OCI-M2 (cell line): ENCODE data around the gene FAM163B.

ENCODE experiments used
- DNase-seq: peaks from one replicate; lab custom pipeline; 2025; ENCODE audit not compliant: unreplicated experiment; lab: John Stamatoyannopoulos, UW

Gene FAM163B

GRCh38 chr9:133609311-133610098, at the start of gene FAM163B:
Gene FAM163B (minus strand): TSS chr9:133609389. CDS start chr9:133580223, 29,166 bp downstream.
- no peak for DNase-seq

GRCh38 chr9:133657120-133657661, 48.0 kb upstream of the FAM163B start:
- DNase-seq: no peak

DNA sequence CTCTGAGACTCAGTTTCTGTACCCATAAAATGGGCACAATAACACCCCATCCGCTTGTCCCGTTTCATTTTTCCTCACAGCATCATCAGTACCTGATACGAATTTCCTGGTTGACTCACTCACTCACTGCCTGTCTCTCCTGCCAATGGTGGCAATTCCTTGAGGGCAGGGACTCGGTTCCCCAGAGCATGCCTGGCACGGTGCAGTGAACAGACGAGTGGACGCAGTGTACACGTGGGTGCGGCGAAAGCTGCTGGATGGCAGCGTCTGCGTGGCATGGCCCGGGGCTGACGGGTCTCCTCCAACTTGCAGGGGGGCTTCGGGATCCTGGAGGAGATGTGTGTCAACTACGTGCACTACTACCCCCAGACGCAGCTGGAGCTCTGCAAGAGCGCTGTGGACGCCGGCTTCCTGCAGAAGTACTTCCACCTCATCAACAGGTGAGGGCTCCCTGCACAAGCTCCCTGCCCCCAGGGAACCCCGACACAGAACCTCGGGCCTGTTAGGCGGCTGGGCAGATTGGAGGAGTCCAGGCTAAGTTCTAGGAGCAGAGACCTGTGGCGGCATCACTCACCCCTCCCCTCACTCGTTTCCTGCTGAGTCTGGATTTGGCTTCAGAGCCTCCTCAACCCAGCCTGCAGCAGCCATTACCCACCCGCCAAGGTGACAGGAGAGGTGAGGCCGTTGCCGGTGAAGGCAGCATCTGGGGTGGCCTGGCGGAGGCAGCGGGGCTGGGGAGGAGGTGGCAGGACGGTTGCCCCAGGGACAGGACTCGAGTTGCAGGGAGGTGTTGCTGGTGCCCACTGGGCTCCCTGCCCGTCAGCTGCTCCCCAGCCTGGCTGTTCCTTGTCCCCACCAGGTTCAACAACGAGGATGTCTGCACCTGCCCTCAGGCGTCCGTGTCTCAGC, 47.3 kb upstream of the FAM163B start:
- DNase-seq: no peak

- DNase-seq: no peak
Observed at GRCh38 chr9:133655701-133656100, 46.5 kb upstream of the FAM163B start.

DNA sequence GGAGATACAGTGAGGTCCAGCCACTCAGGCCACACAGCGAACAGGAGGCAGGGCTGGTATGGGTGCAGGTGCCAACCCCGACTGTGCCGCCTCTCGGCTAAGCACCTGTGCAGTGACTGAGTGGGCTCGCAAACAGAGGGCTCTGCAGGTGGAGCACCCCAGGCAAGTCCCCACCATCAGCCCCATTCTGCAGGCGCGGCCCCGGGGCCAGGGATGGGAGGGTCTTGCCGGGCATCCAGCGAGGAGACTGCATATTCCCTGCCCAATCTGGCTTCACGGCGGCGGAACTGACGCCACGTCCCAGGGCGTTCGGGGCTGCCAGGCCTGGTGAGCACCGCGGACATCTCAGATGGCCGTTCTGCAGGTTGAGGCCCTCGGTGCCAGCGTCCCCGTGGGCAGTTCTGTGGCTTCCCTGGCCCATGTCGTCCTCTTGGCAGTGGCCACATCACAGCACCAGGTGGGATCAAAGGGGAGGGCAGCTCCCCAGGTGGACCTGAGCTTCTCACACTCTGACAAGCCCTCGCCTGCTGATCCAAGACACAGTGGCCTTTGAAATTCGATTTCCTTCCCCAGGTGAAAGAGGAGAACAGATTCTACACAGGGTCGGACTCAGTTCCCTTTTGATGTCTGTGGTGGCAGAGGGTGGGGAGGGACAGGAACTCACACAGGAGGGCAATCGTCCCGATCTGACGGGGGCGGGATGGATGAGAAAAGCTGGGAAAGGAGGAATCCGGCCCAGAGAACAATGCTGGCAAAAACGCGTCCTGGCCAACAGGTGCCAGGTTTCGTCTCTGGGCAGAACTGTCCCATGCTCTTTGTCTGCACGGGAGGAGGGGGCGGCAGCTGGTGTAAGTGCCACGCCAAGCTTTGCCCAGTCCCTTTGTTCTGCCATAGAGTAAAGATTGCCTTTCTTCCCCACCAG, 45.8 kb upstream of the FAM163B start:
- no peak for DNase-seq

DNA sequence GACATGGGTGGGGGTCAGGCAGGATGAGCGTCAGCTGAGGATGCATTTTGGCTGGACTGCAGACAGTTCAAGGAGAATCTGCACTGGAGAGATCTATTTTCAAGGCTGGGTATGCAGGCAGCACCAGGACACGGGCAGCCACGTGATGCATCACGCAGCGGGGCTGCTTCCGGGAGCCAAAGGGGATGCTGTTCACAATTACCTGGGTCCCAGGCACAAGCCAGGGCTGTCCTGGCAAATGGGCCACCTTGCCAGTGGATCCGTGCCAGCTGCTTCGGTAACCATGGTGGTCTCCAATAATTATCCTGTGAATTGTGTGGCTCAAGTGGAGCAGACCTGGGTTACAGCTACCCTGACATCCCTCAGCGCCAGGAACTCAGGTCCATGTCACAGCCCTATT, 44.4 kb upstream of the FAM163B start:
- DNase-seq: no peak

DNA sequence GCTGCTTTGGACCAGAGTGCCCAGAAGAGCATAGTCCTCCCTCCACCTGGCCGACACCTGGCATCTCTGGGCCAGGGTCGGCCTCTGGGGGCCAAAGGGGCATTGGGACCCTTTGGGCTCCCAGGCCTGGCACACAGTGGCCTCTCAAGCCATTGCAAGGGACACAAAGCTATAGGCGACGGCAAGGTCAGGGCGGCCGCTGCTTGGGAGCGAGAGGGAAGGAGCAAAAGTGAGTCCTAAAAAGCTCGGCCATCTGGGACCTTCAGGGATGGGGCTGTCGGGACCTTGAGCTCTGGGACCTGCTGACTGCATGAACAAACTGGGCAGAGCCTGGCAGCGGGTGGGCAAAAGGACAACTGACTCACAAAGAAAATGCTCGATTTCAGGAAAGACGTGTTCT, 40.8 kb upstream of the FAM163B start:
- no peak for DNase-seq

DNA sequence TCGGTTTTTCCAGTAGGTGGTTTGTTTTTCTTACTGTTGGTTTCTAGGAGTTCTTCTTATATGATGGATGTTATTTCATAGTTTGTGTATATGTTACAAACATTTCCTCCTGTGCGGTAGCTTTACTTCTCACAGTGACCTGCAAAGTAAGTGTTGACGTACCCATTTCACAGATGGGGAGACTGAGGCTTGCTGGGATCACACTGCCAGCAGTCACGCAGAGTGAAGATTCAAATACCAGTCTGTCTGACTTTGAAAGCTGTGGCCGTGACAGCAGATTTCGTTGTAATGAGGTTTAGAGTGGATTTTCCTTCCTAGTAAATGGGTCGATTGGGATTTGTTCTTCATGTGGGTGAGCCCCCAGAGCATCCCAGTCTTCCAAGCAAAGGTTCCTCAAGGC, 40.0 kb upstream of the FAM163B start:
- no peak for DNase-seq

DNA sequence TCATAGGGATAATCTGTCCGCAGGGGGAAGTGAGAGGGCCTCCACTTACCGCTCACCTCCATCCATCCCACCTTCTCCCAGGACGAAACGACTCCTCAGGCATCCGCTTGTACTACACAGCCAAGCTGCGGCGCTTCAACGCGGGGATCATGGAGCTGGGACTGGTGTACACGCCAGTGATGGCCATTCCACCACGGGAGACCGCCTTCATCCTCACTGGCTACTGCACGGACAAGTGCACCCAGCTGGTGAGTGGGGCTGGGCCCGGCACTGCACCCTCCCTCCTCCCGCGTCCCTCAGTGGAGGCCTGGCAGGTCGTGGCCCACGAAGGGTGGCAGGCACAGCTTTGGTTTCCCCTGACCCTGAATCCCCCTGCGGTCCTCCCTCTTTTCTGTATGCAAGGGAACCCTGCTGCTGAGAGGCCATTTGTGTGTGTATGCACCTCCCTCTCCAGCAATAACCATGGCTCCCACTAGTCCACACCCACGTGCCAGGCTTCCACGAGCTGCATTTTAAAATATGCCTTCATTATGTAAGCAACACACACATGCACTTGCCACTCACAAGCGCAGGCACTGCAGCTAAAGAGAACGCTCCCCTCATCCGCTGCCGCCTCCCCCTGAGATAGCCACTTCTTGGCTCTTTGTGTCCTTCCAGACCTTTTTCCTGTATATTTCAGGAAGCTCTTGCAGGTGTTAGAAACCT, 38.7 kb upstream of the FAM163B start:
- no peak for DNase-seq

DNA sequence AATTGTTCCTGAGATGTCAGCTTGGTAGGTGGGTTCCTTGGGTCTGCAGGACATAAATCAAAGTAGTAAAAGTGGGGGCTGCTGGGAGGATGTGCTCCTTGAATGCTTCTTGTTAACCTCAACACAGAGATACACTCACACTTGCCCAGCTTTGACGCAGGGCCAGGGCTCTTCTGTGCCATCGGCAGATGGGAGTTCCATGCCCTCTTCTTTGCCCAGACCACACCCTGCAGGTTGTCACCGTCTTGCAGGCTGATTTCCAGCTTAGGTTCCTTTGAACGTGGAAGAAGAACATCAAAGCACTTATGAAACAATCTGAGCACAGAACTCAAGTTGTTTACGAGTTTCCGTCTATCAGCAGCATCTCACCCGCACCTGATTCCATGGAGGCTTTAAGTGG, 38.0 kb upstream of the FAM163B start:
- no peak for DNase-seq

GRCh38 chr9:133645021-133645765, 36.0 kb upstream of the FAM163B start:
- no peak for DNase-seq

GRCh38 chr9:133643978-133644760, 35.0 kb upstream of the FAM163B start:
- no peak for DNase-seq

- DNase-seq: no peak
Observed at GRCh38 chr9:133643362-133643755, 34.2 kb upstream of the FAM163B start.

- no peak for DNase-seq
Observed at GRCh38 chr9:133642708-133643361, 33.6 kb upstream of the FAM163B start.

DNA sequence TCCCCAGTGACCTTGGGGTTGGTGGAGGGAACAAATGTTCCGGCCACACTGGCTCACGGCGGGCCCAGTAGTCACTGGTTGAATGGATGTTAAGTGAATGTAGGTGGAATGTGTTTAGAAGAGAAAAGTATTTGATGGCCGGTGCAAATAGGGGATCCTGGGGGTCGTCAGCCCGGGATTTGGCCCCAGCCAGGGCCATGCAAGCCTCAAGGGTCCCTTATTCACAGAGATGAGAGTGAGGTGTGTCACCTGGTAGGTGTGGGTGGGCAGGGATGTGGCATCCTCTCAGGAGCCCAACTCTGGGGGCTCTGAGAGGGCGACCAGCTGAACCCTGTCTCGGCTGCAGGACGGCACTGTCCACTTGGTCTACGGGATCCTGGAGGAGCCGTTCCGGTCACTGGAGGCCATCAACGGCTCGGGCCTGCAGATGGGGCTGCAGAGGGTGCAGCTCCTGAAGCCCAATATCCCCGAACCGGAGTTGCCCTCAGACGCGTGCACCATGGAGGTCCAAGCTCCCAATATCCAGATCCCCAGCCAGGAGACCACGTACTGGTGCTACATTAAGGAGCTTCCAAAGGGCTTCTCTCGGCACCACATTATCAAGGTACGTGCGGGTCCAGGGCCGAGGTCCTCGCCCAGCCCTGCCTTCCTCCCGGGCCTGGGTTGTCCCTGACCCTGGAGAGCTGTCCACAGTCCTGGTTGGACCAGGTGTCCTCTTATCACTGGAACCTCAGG, 32.8 kb upstream of the FAM163B start:
- no peak for DNase-seq

DNA sequence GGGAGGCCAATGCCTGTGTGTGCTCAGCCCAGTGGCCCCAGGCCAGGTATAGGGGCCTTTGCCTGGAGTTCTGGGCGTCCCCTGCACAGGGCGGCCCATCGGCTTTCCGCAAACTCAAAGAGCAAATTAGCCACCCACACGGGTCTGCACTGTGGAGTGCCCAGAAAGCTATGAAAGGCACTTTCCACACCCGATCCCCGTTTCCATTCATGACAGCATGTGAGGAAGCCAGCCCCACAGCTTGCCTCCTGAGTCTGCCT, 32.1 kb upstream of the FAM163B start:
- no peak for DNase-seq

GRCh38 chr9:133640580-133641395, 31.6 kb upstream of the FAM163B start:
- no peak for DNase-seq
